AG04449 (cell line): Measurements from ENCODE around the gene TRPC3.
"Not testable (repeated sequence)": the region's sequence is repeated elsewhere in the genome, so short reads cannot be mapped to it uniquely, and the experiment has no call there.

ENCODE experiments used
- CTCF ChIA-PET: fragments of 350-600 bp; formaldehyde crosslinking; extraction: SDS; loops from one replicate; lab custom pipeline; 2021; ENCODE audit warnings: antibody characterized with exemption; lab: Yijun Ruan, JAX
- POLR2A ChIA-PET: fragments of 400-600, 350-600 bp; formaldehyde crosslinking; extraction: SDS; loops from one replicate; lab custom pipeline; 2020; ENCODE audit warnings: antibody characterized with exemption, inconsistent platforms; lab: Yijun Ruan, JAX
- DNase-seq: peaks from one replicate; pipeline ENCODE4 v3.0.0-alpha.2; 2010; ENCODE audit warnings: low read depth, low spot score
- H3K4me3 ChIP-seq: 2 replicates; pipeline ENCODE4 v1.5.1; 2011; ENCODE audit warnings: low read depth, mild to moderate bottlenecking, control low read depth, low read length
- CTCF ChIP-seq: IDR thresholded peaks from one replicate; pipeline ENCODE4 v1.5.1; 2011; ENCODE audit warnings: mild to moderate bottlenecking, moderate library complexity, low read length, control low read depth, inconsistent platforms; ENCODE audit not compliant: insufficient read depth; ENCODE audit errors: missing control alignments

TRPC3 gene

GRCh38 chr4:121927948-121928347 lies 23.9 kb downstream of the TRPC3 start:
- ChIA-PET CTCF (interaction anchor here (1.2 to 1.4 kb wide), 2 partner anchors 13 to 27 kb away, joined by 3 to 6 read pairs; no protein-coding TSS in a partner anchor), POLR2A (no interaction called here)
- no peak for TF ChIP-seq CTCF

GRCh38 chr4:121926490-121926889 lies 25.4 kb downstream of the TRPC3 start:
- POLR2A ChIA-PET, CTCF ChIA-PET, H3K4me3 ChIP-seq, DNase-seq: not testable (repeated sequence)

More at GRCh38 chr4:121927948-121928347, 23.9 kb downstream of the TRPC3 start:
- H3K4me3 ChIP-seq = no peak overlapping the region
- no peak for DNase-seq

- POLR2A ChIA-PET = no interaction called here
- DNase-seq = no peak
- H3K4me3 ChIP-seq = no peak overlapping the region
- TF ChIP-seq CTCF = no peak
- CTCF ChIA-PET = interaction anchor here (0.7 to 0.9 kb wide), 2 partner anchors 19 to 23 kb away, joined by 4 read pairs; no protein-coding TSS in a partner anchor
These were observed 28.6 kb downstream of the TRPC3 start for GRCh38 chr4:121923306-121923705.

GRCh38 chr4:121913667-121914066 lies 38.2 kb downstream of the TRPC3 start:
- ChIA-PET POLR2A (no interaction called here), CTCF (no interaction called here)
- no peak overlapping the region for H3K4me3 ChIP-seq
- no peak for TF ChIP-seq CTCF
- no peak for DNase-seq

- ChIA-PET CTCF (no interaction called here), POLR2A (no interaction called here)
- H3K4me3 ChIP-seq = no peak overlapping the region
- no peak for TF ChIP-seq CTCF
- no peak for DNase-seq
These were observed 43.5 kb downstream of the TRPC3 start for GRCh38 chr4:121908346-121908745.

- CTCF ChIA-PET = interaction anchor here (0.8 to 3.3 kb wide), 28 partner anchors 9 to 1014 kb away, joined by 3 to 87 read pairs (median 5); partner anchors contain the start of gene BBS7
- peak; percentile 64 for TF ChIP-seq CTCF
- H3K4me3 ChIP-seq = no peak overlapping the region
- DNase-seq = peak; percentile 4
- POLR2A ChIA-PET = interaction anchor here (0.6 kb wide), 1 partner anchor 74 kb away, joined by 3 read pairs; no protein-coding TSS in a partner anchor
These were observed 51.5 kb downstream of the TRPC3 start for GRCh38 chr4:121900132-121900983.
